Stimulated activated CD8-positive, alpha-beta memory T cell treated with anti-CD3 and anti-CD28 coated beads, Interleukin-7, amount 100 ng/mL, for 48 hours (primary cell): ENCODE measurements around the gene CEACAM8.
"Not testable (repeated sequence)": the region's sequence is repeated elsewhere in the genome, so short reads cannot be mapped to it uniquely, and the experiment has no call there.

Experiments
- DNase-seq, 2 donors: peaks; one replicate each; pipeline ENCODE4 v3.0.0-alpha.2; 2020; ENCODE audit warnings: low read depth in 1 of 2; ENCODE audit errors: extremely low read depth in 1 of 2

CEACAM8 gene

DNA sequence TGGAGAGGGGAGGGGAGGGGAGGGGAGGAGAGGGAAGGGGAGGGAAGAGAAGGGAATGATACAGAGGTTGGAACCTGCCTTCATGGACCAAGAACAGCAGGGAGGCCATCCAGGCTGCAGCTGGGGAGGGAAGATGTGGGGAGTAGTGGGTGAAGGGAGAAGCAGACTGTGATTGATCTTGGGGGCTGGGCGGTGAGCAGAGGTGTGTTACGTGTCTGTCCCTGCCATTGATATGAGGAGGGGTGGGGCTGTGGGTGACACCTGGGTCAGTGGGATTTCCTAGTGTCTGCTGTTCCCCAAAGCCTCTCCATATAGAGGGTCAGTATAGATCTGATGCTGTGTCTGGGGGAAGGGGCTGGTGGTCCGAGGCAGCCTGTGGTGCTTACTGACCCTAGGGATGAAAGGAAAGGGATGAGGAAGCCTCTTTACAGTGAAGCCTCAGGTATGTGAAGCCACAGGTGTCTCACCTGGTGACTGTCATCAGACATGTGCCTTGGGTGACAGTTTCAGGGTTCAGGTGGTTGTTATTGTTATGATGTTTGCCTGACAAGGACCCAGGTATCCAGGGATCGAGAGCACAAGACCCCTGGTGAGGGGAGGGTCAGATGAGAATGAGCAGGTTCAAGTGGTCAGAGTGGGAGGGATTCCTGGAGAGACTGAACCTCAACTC is 47.8 kb downstream of the CEACAM8 start:
- no peak for DNase-seq

DNA sequence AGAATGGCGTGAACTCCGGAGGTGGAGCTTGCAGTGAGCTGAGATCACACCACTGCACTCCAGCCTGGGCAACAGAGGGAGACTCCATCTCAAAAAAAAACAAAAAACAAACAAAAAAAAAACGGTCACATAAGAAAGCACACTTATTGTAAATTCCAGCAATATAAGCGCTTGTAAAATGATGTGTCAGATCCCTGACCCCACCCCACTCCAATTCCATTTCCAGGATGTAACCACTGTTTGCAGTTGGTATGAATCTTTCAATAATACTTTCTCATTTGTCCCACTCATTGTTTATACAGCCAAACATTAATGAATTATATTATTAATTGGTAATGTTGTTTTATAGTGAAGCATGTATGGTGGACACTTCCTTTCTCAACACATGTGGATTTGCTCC is 50.6 kb downstream of the CEACAM8 start:
- DNase-seq, result no peak

- DNase-seq, result no peak
Measured at GRCh38 chr19:42542791-42543190, 51.9 kb downstream of the CEACAM8 start.

DNA sequence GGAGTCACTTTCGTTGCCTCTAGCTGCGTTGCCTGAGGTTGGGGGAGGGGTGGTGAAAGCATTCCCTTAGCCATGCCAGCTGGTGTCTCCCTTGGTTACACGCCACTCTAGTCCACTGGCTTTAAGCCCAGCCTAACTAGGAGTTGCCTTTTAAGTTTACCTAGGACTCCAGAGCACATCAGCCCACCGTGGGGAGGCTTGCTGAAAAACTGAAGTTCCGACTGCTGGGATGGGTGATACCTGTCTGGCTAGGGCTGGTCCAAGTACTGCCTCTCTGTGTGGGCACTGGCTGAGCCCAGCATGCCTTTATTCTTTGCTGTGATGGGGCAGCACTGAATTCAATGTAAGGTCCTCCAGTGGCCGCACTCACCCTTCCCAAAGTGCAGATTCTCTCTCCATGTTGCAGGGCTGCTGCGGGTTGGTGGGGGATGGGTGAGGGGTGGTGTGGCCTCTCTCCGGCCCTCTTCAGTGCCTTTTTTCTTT is 54.6 kb downstream of the CEACAM8 start:
- DNase-seq, result no peak

GRCh38 chr19:42538841-42539709 is 55.6 kb downstream of the CEACAM8 start:
- no peak for DNase-seq

DNA sequence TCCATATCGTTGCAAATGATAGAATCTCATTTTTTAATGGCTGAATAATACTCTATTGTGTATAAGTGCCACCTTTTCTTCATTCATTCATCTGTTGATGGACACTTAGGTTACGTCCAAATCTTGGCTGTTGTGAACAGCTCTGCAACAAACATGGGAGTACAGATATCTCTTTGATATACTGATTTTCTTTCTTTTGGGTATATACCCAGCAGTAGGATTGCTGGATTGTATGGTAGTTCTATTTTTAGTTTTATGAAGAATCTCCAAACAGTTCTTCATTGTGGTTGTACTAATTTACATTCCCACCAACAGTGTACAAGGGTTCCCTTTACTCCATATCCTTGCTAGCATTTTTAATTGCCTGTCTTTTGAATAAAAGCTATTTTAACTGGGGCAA is 59.4 kb downstream of the CEACAM8 start:
- DNase-seq, result not testable (repeated sequence)

DNA sequence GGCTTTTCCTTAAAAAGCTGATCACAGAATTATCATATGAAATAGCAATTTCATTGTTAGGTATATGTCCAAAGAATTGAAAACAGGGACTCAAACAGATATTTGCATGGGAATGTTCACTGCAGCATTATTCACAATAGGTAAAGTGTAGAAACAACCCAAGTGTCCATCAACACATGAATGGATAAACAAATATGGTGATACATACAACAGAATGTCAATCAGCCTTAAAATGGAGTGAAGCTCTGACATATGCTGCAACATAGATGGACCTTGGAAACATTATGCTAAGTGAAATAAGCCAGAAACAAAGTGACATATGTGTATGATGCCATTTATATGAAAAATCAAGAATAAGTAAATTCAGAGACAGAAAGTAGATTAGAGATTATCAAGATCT is 60.3 kb downstream of the CEACAM8 start:
- DNase-seq, result no peak

DNA sequence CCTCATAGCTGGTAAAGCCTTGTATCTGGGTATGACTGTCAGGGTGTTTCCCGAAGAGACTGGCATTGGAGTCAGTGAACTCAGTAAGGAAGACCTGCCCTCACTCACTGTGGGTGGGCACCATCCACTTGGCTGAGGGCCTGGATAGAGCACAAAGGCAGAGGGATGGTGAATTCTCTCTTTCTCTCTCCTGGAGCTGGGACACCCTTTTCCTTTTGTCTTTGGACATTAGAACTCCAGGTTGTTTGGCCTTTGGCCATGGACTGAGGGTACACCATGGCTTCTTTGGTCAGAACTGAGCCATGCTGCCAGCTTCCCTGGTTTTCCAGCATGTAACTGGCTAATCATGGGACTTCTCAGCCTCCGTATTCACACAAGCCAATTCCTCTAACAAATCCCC is 61.8 kb downstream of the CEACAM8 start:
- DNase-seq, result no peak

DNA sequence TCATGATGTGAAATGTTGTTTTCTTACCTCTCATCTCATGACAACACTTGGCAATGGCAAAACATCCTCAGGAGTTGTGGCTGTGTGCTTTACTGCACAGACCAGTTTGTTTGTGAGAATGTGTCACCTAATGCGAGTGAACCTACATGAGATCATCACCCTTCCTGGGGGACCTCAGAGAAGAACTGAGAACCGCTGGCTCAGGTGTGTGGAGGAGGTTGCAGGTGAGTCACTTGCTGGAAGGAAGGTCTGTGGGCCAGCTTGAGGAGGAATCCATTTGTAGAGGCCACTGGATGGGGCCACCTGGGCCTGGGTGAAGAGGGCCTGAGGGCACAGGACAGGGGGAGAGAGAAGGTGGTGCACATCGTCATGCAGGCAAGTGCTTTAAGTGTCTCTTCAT is 63.4 kb downstream of the CEACAM8 start:
- DNase-seq, result peak in 1 of 2 donors; percentile 18
